Endothelial cell (in vitro differentiated cells): Measurements from ENCODE around the gene SHFL. TPM values are rescaled to one million over a fixed set of nuclear protein-coding genes. Genes with fewer than 3 reads are reported as not detected.

Source experiments
- DNase-seq: peaks from one replicate; pipeline ENCODE4 v3.0.0; 2021; ENCODE audit warnings: low spot score
- H3K27ac Mint-ChIP-seq: one replicate; pipeline ENCODE4 v1.8.0; 2021; ENCODE audit warnings: mixed read lengths, inconsistent platforms; ENCODE audit not compliant: unreplicated experiment
- H3K27me3 Mint-ChIP-seq: one replicate; pipeline ENCODE4 v1.8.0; 2021; ENCODE audit warnings: mild to moderate bottlenecking, moderate library complexity, mixed read lengths, inconsistent platforms; ENCODE audit not compliant: unreplicated experiment
- H3K36me3 Mint-ChIP-seq: one replicate; pipeline ENCODE4 v1.8.0; 2021; ENCODE audit warnings: mild to moderate bottlenecking, low read depth, mixed read lengths, inconsistent platforms; ENCODE audit not compliant: unreplicated experiment
- H3K4me1 Mint-ChIP-seq: one replicate; pipeline ENCODE4 v1.8.0; 2021; ENCODE audit warnings: mild to moderate bottlenecking, mixed read lengths, inconsistent platforms; ENCODE audit not compliant: unreplicated experiment
- H3K4me3 Mint-ChIP-seq: one replicate; pipeline ENCODE4 v1.8.0; 2021; ENCODE audit warnings: mild to moderate bottlenecking, mixed read lengths, inconsistent platforms; ENCODE audit not compliant: unreplicated experiment
- H3K9me3 Mint-ChIP-seq: one replicate; pipeline ENCODE4 v1.8.0; 2021; ENCODE audit warnings: mixed read lengths, inconsistent platforms; ENCODE audit not compliant: unreplicated experiment
- CTCF ChIP-seq: fragments of 200-600 bp; sonication (generic); IDR thresholded peaks from one replicate; pipeline ENCODE4 v1.5.0; 2021; ENCODE audit warnings: antibody characterized with exemption; ENCODE audit not compliant: unreplicated experiment
- long read RNA-seq: library from polyadenylated mRNA; unstranded; transcript quantifications from one replicate; pipeline ENCODE4 v2.0.0, GENCODE V29; 2020; ENCODE audit not compliant: unreplicated experiment
- total RNA-seq: library from RNA; stranded (reverse); fragmentation: NEBNext Ultra II Directional; extraction: Animal tissue kit (Norgen Biotek cat#: 25700); gene quantifications from one replicate; pipeline ENCODE4 v1.2.1, GENCODE V29; 2021; ENCODE audit not compliant: unreplicated experiment

The SHFL gene
- total RNA-seq, result 9.2 TPM
- long read RNA-seq, transcript C19orf66-201 (8 exons, 2,117 nt), result major isoform, 10 of 18 reads
- long read RNA-seq, partial matches to known transcripts, result 2 of 18 reads
- long read RNA-seq, other reads (novel, unspliced or antisense), result 2 of 18 reads

DNA sequence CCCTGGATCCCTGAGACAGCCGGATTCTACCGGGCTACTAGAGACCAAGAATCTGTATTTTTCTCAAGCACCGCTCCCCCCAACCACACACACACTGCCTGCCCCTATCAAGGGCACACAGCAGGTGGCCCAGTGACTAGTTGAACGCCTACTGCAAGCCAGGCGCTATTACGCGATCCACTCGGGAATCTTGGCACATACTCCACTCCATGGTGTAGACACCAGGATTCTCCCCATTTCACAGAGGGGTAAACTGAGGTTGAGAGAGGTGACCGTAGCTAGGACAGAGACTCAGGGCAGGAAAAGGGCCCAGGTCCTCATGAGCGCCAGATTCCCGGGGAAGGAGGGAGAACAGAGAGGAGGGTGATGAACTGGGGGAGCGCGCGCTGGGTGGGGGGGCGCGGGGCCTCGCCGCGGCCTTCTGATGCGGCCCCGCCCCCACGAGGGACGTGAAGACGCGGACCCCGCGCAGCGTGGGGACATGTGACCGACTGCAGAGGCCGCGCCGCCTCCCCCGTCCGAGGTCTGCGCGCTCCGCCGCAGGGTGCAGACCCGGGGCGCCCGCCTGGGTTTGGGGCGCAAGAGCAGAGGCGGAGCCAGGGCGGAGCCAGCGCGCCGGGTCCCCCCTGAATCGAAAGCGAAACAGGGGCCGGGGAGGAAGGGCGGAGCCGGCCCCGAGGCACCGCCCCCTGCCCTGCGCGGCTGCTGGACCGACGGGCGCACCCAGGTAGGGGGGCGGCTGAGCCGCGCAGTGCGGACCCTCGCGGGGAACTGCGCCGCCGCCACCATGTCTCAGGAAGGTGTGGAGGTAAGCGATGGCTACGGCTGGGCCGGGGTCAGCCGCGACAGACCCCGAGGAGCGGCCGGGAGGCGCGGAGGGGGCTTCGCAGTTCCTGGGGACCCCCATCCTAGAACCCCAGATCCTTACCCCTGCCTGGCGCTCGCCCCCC lies at the start of gene SHFL:
SHFL (plus strand) TSS at position 677 of the 950 bp plus-strand sequence; CDS start at position 788, 111 bp downstream.
- Mint-ChIP-seq H3K9me3 (no peaks in the 10 kb centered on the region), H3K36me3 (peaks cover 3% of the 10 kb centered on the region), H3K27ac (peak within 1 kb of the TSS; percentile 36), H3K4me3 (peak within 1 kb of the TSS; percentile 90), H3K27me3 (peaks cover 6% of the 10 kb centered on the region), H3K4me1 (no peaks in the 10 kb centered on the region)
- DNase-seq, result peak; percentile 44
- no peak for TF ChIP-seq CTCF

DNA sequence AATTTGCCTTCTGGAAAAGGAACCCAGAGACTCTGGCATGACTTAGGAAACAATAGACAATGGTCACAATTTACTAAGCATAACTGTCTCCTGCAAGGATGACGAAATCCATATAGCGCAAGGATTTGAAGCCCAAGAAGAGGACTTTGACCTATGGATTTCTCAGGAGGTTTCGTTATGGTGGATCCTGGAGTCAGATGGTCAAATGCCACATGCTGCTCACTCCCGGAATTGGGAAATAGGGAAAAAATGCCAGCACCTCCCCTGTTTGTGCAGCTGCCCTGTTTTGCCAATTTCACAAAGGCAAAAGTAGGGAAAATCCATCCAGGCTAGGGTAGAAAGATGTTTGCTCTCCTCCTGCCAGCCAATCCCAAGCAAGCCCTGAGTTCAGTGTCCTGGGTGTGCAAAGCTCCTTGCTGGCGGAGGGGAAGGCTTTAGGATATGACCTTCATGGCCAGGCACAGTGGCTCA lies 49.5 kb upstream of the SHFL start:
- Mint-ChIP-seq H3K4me3 (no peak overlapping the region), H3K27me3 (peaks cover 12% of the 10 kb centered on the region), H3K4me1 (no peaks in the 10 kb centered on the region), H3K27ac (no peak overlapping the region), H3K9me3 (peaks cover 8% of the 10 kb centered on the region), H3K36me3 (peaks cover 6% of the 10 kb centered on the region)
- no peak for TF ChIP-seq CTCF
- no peak for DNase-seq

DNA sequence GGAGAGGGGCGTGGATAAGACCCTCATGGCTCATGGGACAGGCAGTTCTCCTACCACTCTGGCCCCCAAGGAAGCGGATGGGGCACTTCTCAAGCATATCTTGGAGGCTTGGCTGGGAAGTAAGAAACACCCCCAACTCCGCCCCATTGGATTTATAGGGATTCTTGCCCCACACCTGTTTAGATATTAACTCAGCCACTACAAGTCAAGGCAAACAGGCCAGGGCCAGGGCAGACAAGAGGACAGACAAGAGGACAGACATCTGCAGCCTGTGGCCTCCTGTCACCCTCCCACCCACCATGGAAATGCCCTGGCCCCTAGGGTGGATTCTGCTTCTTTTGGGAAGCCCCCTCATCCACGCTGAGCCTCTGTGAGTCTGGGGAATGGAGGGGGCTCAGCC lies 48.8 kb upstream of the SHFL start:
- Mint-ChIP-seq H3K4me1 (no peaks in the 10 kb centered on the region), H3K4me3 (no peak overlapping the region), H3K9me3 (peaks cover 14% of the 10 kb centered on the region), H3K36me3 (peaks cover 11% of the 10 kb centered on the region), H3K27me3 (peaks cover 15% of the 10 kb centered on the region), H3K27ac (no peak overlapping the region)
- TF ChIP-seq CTCF, result no peak
- DNase-seq, result no peak

- Mint-ChIP-seq H3K36me3 (peaks cover 11% of the 10 kb centered on the region), H3K27me3 (peaks cover 16% of the 10 kb centered on the region), H3K4me3 (no peak overlapping the region), H3K27ac (no peak overlapping the region), H3K4me1 (no peaks in the 10 kb centered on the region), H3K9me3 (peaks cover 16% of the 10 kb centered on the region)
- no peak for TF ChIP-seq CTCF
- no peak for DNase-seq
These were observed 48.3 kb upstream of the SHFL start for GRCh38 chr19:10037809-10038208.
